Small intestine (tissue), 7 donors: ENCODE data around the gene RNPEPL1. TPM values are rescaled to one million over a fixed set of nuclear protein-coding genes. Genes with fewer than 3 reads are reported as not detected.
"Not testable (repeated sequence)": the region's sequence is repeated elsewhere in the genome, so short reads cannot be mapped to it uniquely, and the experiment has no call there.

Source experiments
- DNase-seq, 2 donors: peaks; one replicate each; pipeline versions ENCODE4 v3.0.0 to v3.0.0-alpha.2; 2013
- FAIRE-seq: peaks from 2 replicates; lab custom pipeline; 2012; peaks lifted over from hg19 to GRCh38; lab: Jason Lieb, UNC
- H3K27ac ChIP-seq, 3 donors: one replicate each; pipeline ENCODE4 v1.5.1; 2013; ENCODE audit warnings: low read length in 2 of 3, mild to moderate bottlenecking in 2 of 3, control low read depth in 1 of 3, inconsistent platforms in 1 of 3, low read depth in 1 of 3, moderate library complexity in 1 of 3
- H3K27me3 ChIP-seq, 3 donors: one replicate each; pipeline ENCODE4 v1.6.1; 2013; ENCODE audit warnings: low read length in 3 of 3, inconsistent platforms in 1 of 3; ENCODE audit not compliant: control insufficient read depth in 3 of 3, insufficient read depth in 3 of 3
- H3K36me3 ChIP-seq, 3 donors: one replicate each; pipeline ENCODE4 v1.6.1; 2013; ENCODE audit warnings: low read length in 3 of 3, inconsistent platforms in 1 of 3, low read depth in 1 of 3, mild to moderate bottlenecking in 1 of 3, moderate library complexity in 1 of 3; ENCODE audit not compliant: control insufficient read depth in 3 of 3, insufficient read depth in 2 of 3
- H3K4me1 ChIP-seq, 3 donors: one replicate each; pipeline ENCODE4 v1.6.1; 2013; ENCODE audit warnings: low read length in 2 of 3, inconsistent platforms in 1 of 3, low read depth in 1 of 3, mild to moderate bottlenecking in 1 of 3, moderate library complexity in 1 of 3; ENCODE audit not compliant: control insufficient read depth in 3 of 3, insufficient read depth in 2 of 3
- H3K4me3 ChIP-seq, 3 donors: one replicate each; pipeline ENCODE4 v1.5.1; 2013; ENCODE audit warnings: low read length in 3 of 3, control low read depth in 1 of 3, inconsistent platforms in 1 of 3, low read depth in 1 of 3, mild to moderate bottlenecking in 1 of 3, moderate library complexity in 1 of 3
- H3K9me3 ChIP-seq, 2 donors: one replicate each; pipeline ENCODE4 v1.6.1; 2013; ENCODE audit warnings: low read depth in 1 of 2, low read length in 1 of 2; ENCODE audit not compliant: control insufficient read depth in 2 of 2, insufficient read depth in 1 of 2
- WGBS, 3 donors: extraction: QIAGEN DNeasy Blood & Tissue Kit; methylation state at CpG; one replicate each; pipeline ENCODE4 v1.1.7; 2013; 5-methylcytosine and 5-hydroxymethylcytosine counted together
- polyA plus RNA-seq, 4 donors: library from polyadenylated mRNA; stranded (reverse) in 3 of 4; unstranded in 1 of 4; fragments of 200-250 nt in 3 of 4; fragments of 120-200 nt in 1 of 4; gene quantifications; one replicate each; pipeline versions ENCODE4 v1.2.1 to v1.2.3, GENCODE V29; 2013
- donor health status: healthy with polysubstance abuse.
- donor health status: control.
- donor health status: control.
- donor health status: Bipolar disorder and iron deficiency.
- donor health status: healthy.

Gene RNPEPL1
- polyA plus RNA-seq, 4 donors, result 63.6 to 149 (median 115) TPM

DNA sequence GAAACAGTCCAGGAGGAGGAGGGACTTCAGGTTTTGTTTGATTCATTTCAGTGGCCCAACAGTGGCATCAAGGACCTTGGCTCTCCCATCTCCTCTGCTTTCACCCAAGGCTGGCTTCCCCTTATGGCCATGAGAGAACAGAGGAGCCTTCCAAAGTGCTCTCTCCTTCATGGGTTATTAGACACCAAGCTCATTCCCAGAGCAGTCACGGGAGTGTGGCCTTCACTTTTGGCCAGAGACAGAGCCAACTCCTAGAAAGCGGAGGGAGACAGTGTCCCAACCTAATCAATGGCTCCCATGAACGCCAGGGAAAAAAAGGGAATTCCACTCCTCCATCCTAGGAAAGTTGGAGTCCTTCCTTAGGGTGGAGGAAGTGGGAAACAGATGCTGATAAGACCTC is 9.0 kb upstream of the RNPEPL1 start:
- Histone ChIP-seq H3K4me3 (no peak overlapping the region), H3K9me3 (no peaks in the 10 kb centered on the region), H3K36me3 (peaks cover 0 to 35% (median 0%) of the 10 kb centered on the region in 3 donors), H3K4me1 (peaks cover 6 to 46% (median 11%) of the 10 kb centered on the region in 3 donors), H3K27me3 (no peaks in the 10 kb centered on the region), H3K27ac (no peak overlapping the region)
- 77 to 87% (median 82%) methylated on average over 3 of the region's 3 CpGs for WGBS, 3 donors
- DNase-seq (no peak), FAIRE-seq (no peak)

DNA sequence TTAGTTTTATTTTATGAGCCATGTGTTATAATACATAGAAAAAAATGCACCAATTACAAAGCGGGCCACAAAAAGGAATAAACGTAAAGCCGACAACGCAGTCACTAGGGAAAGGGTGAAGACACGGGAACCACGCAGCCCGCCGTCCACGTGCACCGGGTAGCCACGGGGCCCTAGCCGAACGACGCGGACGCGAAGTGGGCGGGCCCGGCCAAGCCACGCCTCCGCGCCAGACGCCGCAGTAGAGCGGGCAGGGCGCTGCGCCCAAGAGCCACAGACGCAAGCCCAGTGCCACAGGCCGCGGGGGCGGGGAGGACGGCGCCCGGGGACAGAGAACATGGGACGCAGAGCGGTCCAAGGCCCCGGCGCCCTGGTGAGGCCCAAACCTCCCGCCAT is 8.2 kb upstream of the RNPEPL1 start, which contains the start of gene DUSP28:
Gene DUSP28, plus strand, starts transcription at position 274 of the 396 bp plus-strand sequence. CDS start 328 bp downstream, outside the sequence.
- Histone ChIP-seq H3K27me3 (no peaks in the 10 kb centered on the region), H3K36me3 (peaks cover 0 to 35% (median 0%) of the 10 kb centered on the region in 3 donors), H3K4me1 (peaks cover 7 to 54% (median 12%) of the 10 kb centered on the region in 3 donors), H3K27ac (peak within 1 kb of the TSS; percentile 97 to 99 (median 98)), H3K4me3 (peak within 1 kb of the TSS; percentile 51 to 95 (median 66)), H3K9me3 (no peaks in the 10 kb centered on the region)
- peak; percentile 89 to 96 for DNase-seq
- FAIRE-seq, result no peak
- 0 to 1% (median 0%) methylated on average over 30 to 39 of the region's 39 CpGs for WGBS, 3 donors

- H3K36me3 ChIP-seq, result peaks cover 0 to 29% (median 0%) of the 10 kb centered on the region in 3 donors
- peak overlapping the region; percentile 97 to 99 (median 98) for H3K27ac ChIP-seq
- 0 to 1% (median 0%) methylated on average over 73 to 101 of the region's 101 CpGs for WGBS, 3 donors
- no peak for FAIRE-seq
- H3K4me1 ChIP-seq, result peaks cover 11 to 60% (median 17%) of the 10 kb centered on the region in 3 donors
- H3K27me3 ChIP-seq, result no peaks in the 10 kb centered on the region
- peak overlapping the region; percentile 51 to 95 (median 66) for H3K4me3 ChIP-seq
- peak; percentile 99 for DNase-seq
- H3K9me3 ChIP-seq, result no peaks in the 10 kb centered on the region
Observed at GRCh38 chr2:240560480-240561324, 7.6 kb upstream of the RNPEPL1 start.

GRCh38 chr2:240561325-240561971 is 6.8 kb upstream of the RNPEPL1 start:
- Histone ChIP-seq H3K9me3 (no peaks in the 10 kb centered on the region), H3K27me3 (no peaks in the 10 kb centered on the region), H3K4me3 (peak overlapping the region in 2 of 3 donors; percentile 41 to 62), H3K4me1 (peaks cover 11 to 64% (median 17%) of the 10 kb centered on the region in 3 donors), H3K36me3 (peaks cover 0 to 28% (median 0%) of the 10 kb centered on the region in 3 donors), H3K27ac (peak overlapping the region; percentile 85 to 90 (median 88))
- WGBS, 3 donors, result 7 to 12% (median 9%) methylated on average over 14 of the region's 14 CpGs
- FAIRE-seq, result no peak
- peak; percentile 44 to 49 for DNase-seq

DNA sequence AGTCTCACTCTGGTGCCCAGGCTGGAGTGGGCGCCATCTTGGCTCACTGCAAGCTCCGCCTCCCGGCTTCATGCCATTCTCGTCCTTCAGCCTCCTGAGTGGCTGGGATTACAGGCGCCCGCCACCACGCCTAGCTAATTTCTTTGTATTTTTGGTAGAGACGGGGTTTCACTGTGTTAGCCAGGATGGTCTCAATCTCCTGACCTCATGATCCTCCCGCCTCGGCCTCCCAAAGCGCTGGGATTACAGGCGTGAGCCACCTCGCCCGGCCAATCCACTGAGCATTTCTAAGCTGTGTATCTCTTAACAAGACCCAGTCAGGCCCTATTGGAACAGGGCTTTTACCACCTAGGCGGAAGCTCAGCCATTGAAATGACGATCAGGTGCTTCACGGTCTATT is 5.1 kb upstream of the RNPEPL1 start:
- H3K9me3 ChIP-seq, H3K27ac ChIP-seq, FAIRE-seq, DNase-seq, H3K27me3 ChIP-seq, H3K4me3 ChIP-seq: not testable (repeated sequence)
- H3K4me1 ChIP-seq, result peaks cover 10 to 65% (median 16%) of the 10 kb centered on the region in 3 donors
- peaks cover 0 to 26% (median 0%) of the 10 kb centered on the region in 3 donors for H3K36me3 ChIP-seq
- 96 to 98% (median 98%) methylated on average over 17 of the region's 17 CpGs for WGBS, 3 donors

DNA sequence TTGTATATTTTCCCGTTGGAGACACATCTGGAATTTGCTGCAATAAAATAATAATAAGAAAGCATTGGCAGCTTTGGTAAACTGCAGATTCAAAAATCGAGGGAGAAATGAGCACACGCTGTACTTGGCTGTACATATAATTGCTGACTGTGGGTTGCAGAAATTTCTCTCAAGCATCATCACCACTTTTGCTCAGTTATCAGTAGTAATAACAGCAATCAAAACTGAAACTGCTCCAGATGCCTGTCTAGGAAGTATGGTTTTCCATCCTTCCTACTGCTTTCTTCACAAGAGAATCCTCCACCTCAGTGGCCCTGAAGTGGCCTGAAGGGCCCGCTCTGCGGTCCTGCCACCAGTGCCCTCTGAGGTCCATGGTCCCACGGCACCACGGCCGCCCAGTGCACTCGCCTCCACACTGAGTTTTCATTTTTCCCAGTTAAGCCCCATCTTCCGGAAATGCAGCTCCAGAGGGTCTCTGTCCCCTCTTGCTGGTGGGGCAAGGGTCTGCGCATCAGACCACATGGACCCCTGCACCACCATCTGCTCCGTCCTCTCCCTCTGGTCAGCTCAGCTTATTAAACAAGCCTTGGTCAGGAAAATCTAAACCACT is 4.2 kb upstream of the RNPEPL1 start:
- FAIRE-seq (no peak), DNase-seq (no peak)
- H3K27ac ChIP-seq, result peak overlapping the region in 2 of 3 donors; percentile 97 to 99
- 88 to 90% (median 89%) methylated on average over 12 of the region's 12 CpGs for WGBS, 3 donors
- H3K9me3 ChIP-seq, result no peaks in the 10 kb centered on the region
- no peak overlapping the region for H3K4me3 ChIP-seq
- peaks cover 0 to 23% (median 0%) of the 10 kb centered on the region in 3 donors for H3K36me3 ChIP-seq
- H3K4me1 ChIP-seq, result peaks cover 10 to 61% (median 16%) of the 10 kb centered on the region in 3 donors
- H3K27me3 ChIP-seq, result no peaks in the 10 kb centered on the region

- FAIRE-seq (no peak), DNase-seq (peak in 1 of 2 donors; percentile 43)
- H3K4me1 ChIP-seq, result peaks cover 7 to 61% (median 14%) of the 10 kb centered on the region in 3 donors
- H3K9me3 ChIP-seq, result no peaks in the 10 kb centered on the region
- peak overlapping the region in 1 of 3 donors; percentile 21 for H3K4me3 ChIP-seq
- H3K36me3 ChIP-seq, result peaks cover 0 to 20% (median 0%) of the 10 kb centered on the region in 3 donors
- H3K27ac ChIP-seq, result peak overlapping the region; percentile 97 to 99 (median 97)
- H3K27me3 ChIP-seq, result no peaks in the 10 kb centered on the region
- WGBS, 3 donors, result 69 to 78% (median 71%) methylated on average over 10 of the region's 10 CpGs
Observed at GRCh38 chr2:240564561-240565332, 3.5 kb upstream of the RNPEPL1 start.
